Stimulated activated CD8-positive, alpha-beta memory T cell treated with anti-CD3 and anti-CD28 coated beads, Interleukin-15, amount 100 ng/mL, for 1 hour (primary cell): ENCODE measurements around the gene ZNF385D.

Experiments used
- DNase-seq: peaks from one replicate; pipeline ENCODE4 v3.0.0-alpha.2; 2020; ENCODE audit warnings: low read depth

Gene ZNF385D

GRCh38 chr3:21377071-21377769 lies 373.8 kb downstream of the ZNF385D start:
- no peak for DNase-seq

GRCh38 chr3:21372316-21372715 lies 378.7 kb downstream of the ZNF385D start:
- DNase-seq, result no peak
